ENCODE measurements around the gene ZNF616. TPM values are rescaled to one million over a fixed set of nuclear protein-coding genes. Genes with fewer than 3 reads are reported as not detected.
A peak's percentile ranks its signal among the peaks of the same experiment; 100 is the strongest.

Gene ZNF616
- total RNA-seq, 2 donors from 2014 or later = 3.6 to 6.2 TPM

DNA sequence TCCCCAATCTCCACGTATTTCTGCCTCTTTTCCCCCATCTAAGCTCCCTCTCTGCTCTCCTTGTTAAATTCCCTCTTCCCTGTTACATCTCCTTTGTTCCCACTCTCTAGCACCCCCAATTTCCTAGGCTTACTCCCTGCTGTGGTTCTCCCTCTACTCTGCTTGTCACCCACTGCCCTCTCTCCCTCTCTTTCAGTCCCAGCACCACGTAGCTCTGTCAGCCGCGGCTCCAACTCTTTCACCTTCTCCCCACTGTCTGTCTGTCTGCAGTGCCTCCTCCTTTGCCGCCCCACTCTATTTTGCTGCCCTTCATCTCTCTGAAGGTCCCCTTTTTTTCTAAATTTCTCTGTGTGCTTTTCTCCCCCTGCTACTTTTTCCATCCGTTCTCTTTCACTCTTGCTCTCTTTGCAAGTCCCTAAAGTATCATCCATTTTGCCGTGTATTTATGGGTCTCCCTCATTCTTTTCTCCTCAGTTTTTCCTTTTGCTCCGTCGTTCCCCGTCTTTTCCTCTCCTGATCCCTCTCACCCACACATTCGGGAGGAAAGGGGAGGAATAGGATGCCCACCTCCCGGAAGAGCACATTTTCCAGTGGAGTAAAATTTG, 45.1 kb downstream of the ZNF616 start:
- Histone ChIP-seq H3K4me1 (peaks cover 22% of the 10 kb centered on the region), H3K4me3 (peak overlapping the region; percentile 68 to 78), H3K9me3 (peaks cover 0 to 7% (median 0%) of the 10 kb centered on the region in 3 donors), H3K27me3 (no peaks in the 10 kb centered on the region), H3K36me3 (replicated peaks in 1 of 2; ENCODE audit: insufficient read depth in 1 of 2, low read depth in 2 of 2) (no peaks in the 10 kb centered on the region), H3K27ac (peak overlapping the region in 3 of 4 donors; percentile 61 to 82 (median 81))
- intact Hi-C loops (cut with DNase I) = no loop called here
- ATAC-seq = no peak
- DNase-seq = no peak
- WGBS, 2 donors = 4 to 5% methylated on average over 12 of the region's 12 CpGs
- TF ChIP-seq POLR2A (IDR thresholded peaks at IDR 0.05) = no peak
- TF ChIP-seq, protein P1, sequence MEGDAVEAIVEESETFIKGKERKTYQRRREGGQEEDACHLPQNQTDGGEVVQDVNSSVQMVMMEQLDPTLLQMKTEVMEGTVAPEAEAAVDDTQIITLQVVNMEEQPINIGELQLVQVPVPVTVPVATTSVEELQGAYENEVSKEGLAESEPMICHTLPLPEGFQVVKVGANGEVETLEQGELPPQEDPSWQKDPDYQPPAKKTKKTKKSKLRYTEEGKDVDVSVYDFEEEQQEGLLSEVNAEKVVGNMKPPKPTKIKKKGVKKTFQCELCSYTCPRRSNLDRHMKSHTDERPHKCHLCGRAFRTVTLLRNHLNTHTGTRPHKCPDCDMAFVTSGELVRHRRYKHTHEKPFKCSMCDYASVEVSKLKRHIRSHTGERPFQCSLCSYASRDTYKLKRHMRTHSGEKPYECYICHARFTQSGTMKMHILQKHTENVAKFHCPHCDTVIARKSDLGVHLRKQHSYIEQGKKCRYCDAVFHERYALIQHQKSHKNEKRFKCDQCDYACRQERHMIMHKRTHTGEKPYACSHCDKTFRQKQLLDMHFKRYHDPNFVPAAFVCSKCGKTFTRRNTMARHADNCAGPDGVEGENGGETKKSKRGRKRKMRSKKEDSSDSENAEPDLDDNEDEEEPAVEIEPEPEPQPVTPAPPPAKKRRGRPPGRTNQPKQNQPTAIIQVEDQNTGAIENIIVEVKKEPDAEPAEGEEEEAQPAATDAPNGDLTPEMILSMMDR (IDR thresholded peaks at IDR 0.05) = no peak

DNA sequence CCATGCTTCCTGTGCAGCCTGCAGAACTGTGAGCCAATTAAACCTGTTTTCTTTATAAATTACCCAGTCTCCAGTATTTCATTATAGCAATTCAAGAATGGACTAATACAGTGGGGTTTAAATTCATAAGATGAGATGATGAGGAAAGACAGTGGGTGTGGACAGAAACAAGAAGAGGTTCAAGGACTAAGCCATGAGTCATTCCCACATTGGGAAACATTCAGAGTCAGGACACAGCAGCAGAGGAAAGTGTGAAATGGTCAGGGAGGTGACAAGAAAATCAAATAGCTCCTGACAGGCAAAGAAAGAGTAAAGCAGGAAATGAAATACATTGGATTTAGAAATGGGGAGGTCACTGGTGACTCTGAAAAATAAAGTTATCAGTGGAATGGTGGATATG, 53.3 kb downstream of the ZNF616 start:
- DNase-seq (no peak), ATAC-seq (no peak)
- peaks cover 0 to 9% (median 0%) of the 10 kb centered on the region in 3 donors for H3K9me3 ChIP-seq
- no peaks in the 10 kb centered on the region for H3K4me1 ChIP-seq
- TF ChIP-seq POLR2A (IDR thresholded peaks at IDR 0.05) = no peak
- TF ChIP-seq, protein P1 (IDR thresholded peaks at IDR 0.05) = no peak
- intact Hi-C loops (cut with DNase I) = no loop called here
- no peak overlapping the region for H3K4me3 ChIP-seq
- peaks cover 10 to 14% of the 10 kb centered on the region in 2 donors for H3K36me3 ChIP-seq (replicated peaks in 1 of 2; ENCODE audit: insufficient read depth in 1 of 2, low read depth in 2 of 2)
- H3K27me3 ChIP-seq = no peaks in the 10 kb centered on the region
- no peak overlapping the region for H3K27ac ChIP-seq

DNA sequence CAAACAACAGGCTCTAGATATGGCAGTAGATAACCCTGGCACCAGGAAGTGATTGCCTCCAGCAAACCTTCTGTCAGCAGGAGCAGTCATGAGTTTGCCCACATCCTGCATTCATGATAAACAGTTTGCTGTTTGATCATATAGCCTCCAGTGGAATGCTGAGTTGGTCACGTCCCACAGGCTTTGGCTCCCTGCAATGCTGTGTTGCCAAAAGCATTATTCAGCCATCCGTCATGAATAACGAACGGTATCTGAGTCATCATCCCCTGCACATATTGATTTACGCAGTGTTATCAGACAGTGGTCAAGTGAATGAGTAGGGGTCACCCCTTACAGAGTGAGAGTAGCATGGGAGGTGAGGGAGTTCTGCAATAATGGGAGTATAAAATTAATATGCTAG, 69.2 kb downstream of the ZNF616 start:
- peaks cover 0 to 75% (median 5%) of the 10 kb centered on the region in 3 donors for H3K9me3 ChIP-seq
- H3K36me3 ChIP-seq (replicated peaks in 1 of 2; ENCODE audit: insufficient read depth in 1 of 2, low read depth in 2 of 2) = peaks cover 43 to 55% of the 10 kb centered on the region in 2 donors
- H3K4me3 ChIP-seq = no peak overlapping the region
- no peak for DNase-seq
- no peak overlapping the region for H3K27ac ChIP-seq
- intact Hi-C loops (cut with DNase I) = no loop called here
- 96 to 99% methylated on average over 5 of the region's 5 CpGs for WGBS, 2 donors
- TF ChIP-seq, protein P1 (IDR thresholded peaks at IDR 0.05) = no peak
- TF ChIP-seq POLR2A (IDR thresholded peaks at IDR 0.05) = no peak
- H3K4me1 ChIP-seq = no peaks in the 10 kb centered on the region
- ATAC-seq = no peak
- no peaks in the 10 kb centered on the region for H3K27me3 ChIP-seq

DNA sequence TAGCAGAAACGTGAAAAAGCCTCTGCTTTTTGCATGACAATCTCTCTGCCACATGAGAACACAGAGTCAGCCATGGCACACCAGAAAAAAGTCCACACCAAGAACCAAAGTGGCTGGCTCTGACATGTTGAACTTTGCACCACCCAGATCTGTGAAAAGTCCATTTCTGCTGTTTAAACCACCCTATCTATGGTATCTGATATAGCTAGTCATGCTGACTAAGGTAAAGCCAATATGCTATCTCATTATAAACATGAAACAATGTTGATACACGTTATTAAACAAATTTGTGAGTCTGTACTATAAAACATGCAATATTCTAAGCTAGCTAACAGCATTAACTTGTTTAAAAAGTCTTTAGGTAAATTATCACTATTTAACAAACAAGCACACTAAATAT, 70.1 kb downstream of the ZNF616 start:
- ATAC-seq (no peak), DNase-seq (no peak)
- H3K4me3 ChIP-seq = no peak overlapping the region
- no peaks in the 10 kb centered on the region for H3K4me1 ChIP-seq
- peaks cover 0 to 75% (median 7%) of the 10 kb centered on the region in 3 donors for H3K9me3 ChIP-seq
- H3K36me3 ChIP-seq (replicated peaks in 1 of 2; ENCODE audit: insufficient read depth in 1 of 2, low read depth in 2 of 2) = peaks cover 36 to 50% of the 10 kb centered on the region in 2 donors
- TF ChIP-seq, protein P1 (IDR thresholded peaks at IDR 0.05) = no peak
- TF ChIP-seq POLR2A (IDR thresholded peaks at IDR 0.05) = no peak
- H3K27ac ChIP-seq = no peak overlapping the region
- intact Hi-C loops (cut with DNase I) = no loop called here
- 59 to 79% methylated on average over 2 of the region's 2 CpGs for WGBS, 2 donors
- H3K27me3 ChIP-seq = no peaks in the 10 kb centered on the region

DNA sequence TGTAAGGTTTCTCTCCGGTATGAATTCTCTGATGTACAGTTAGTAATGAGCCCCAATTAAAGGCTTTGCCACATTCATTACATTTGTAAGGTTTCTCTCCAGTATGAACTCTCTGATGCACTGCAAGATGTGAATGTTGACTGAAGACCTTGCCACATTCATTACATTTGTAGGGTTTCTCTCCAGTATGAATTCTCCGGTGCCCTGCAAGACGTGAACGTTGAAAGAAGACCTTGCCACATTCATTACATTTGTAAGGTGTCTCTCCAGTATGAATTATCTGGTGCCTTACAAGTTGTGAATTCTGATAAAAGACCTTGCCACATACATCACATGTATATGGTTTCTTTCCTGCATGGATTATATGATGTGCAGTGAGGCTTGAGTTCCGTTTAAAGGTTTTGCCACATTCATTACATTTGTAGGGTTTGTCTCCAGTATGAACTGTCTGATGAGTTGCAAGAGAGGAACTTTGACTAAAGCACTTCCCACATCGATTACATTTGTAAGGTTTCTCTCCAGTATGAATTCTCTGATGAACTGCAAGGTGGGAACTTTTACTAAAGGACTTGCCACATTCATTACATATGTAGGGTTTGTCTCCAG, 73.4 kb downstream of the ZNF616 start:
- ATAC-seq (no peak), DNase-seq (no peak)
- TF ChIP-seq POLR2A (IDR thresholded peaks at IDR 0.05) = no peak
- TF ChIP-seq, protein P1 (IDR thresholded peaks at IDR 0.05) = no peak
- 94 to 97% methylated on average over 6 of the region's 6 CpGs for WGBS, 2 donors
- Histone ChIP-seq H3K36me3 (replicated peaks in 1 of 2; ENCODE audit: insufficient read depth in 1 of 2, low read depth in 2 of 2) (peaks cover 36 to 43% of the 10 kb centered on the region in 2 donors), H3K4me1 (no peaks in the 10 kb centered on the region), H3K27ac (no peak overlapping the region), H3K4me3 (no peak overlapping the region), H3K27me3 (no peaks in the 10 kb centered on the region), H3K9me3 (peaks cover 0 to 87% (median 5%) of the 10 kb centered on the region in 3 donors)
- intact Hi-C loops (cut with DNase I) = no loop called here

Measured in body of pancreas (tissue), 4 donors.